ENCODE data around the gene MRPL12. TPM values are rescaled to one million over a fixed set of nuclear protein-coding genes. Genes with fewer than 3 reads are reported as not detected.

Gene MRPL12
- total RNA-seq, 1 donor from 2014 or later: 157 TPM

DNA sequence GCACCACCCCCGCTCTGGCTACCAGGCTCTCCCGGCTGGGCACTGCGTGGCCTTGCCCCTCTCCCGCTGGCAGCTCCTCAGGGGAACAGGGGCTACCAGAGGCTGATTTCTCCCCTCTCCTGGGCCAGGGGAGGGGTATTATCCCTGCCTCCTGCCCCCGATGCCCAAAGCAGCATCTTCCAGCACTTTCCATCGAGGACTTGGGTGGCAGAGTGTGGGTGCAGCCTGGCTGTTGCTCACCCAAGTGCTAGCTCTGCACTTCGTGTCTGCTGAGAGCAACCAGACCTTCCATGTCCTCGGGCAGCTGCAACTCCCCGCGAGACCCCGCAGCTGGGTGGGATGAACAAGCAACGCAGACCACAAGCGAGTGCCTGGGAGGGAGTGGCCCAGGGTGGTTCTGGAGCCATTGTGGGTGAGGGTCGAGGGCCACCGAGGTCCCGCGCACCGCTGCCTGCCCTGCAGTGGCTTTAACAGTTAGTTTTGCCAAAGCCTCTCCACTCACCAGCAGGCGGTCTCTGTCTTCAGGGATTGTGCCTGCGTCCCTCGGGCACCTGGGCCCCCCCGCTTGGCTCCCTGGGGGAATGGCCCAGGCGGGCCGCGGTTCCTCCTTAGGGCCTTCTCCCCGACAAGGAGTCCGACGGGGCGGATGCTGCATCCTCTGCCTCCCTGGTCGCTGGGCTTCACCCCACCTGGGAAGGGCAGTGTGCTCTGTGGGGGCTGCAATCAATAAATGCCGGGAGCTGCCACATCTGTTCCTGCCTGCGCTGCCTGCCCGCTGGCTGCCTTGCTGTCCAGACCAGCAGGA, 17.3 kb downstream of the MRPL12 start:
- Histone ChIP-seq H3K4me3 (no peak overlapping the region), H3K27ac (replicated peaks) (no peak overlapping the region), H3K27me3 (ENCODE audit: low read depth) (no peaks in the 10 kb centered on the region), H3K36me3 (no peaks in the 10 kb centered on the region), H3K9me3 (replicated peaks) (no peaks in the 10 kb centered on the region), H3K4me1 (peaks cover 22% of the 10 kb centered on the region)
- no peak for DNase-seq
- intact Hi-C loops (cut with micrococcal nuclease): no loop called here
- TF ChIP-seq, protein P1, sequence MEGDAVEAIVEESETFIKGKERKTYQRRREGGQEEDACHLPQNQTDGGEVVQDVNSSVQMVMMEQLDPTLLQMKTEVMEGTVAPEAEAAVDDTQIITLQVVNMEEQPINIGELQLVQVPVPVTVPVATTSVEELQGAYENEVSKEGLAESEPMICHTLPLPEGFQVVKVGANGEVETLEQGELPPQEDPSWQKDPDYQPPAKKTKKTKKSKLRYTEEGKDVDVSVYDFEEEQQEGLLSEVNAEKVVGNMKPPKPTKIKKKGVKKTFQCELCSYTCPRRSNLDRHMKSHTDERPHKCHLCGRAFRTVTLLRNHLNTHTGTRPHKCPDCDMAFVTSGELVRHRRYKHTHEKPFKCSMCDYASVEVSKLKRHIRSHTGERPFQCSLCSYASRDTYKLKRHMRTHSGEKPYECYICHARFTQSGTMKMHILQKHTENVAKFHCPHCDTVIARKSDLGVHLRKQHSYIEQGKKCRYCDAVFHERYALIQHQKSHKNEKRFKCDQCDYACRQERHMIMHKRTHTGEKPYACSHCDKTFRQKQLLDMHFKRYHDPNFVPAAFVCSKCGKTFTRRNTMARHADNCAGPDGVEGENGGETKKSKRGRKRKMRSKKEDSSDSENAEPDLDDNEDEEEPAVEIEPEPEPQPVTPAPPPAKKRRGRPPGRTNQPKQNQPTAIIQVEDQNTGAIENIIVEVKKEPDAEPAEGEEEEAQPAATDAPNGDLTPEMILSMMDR (IDR thresholded peaks at IDR 0.05; ENCODE audit: borderline replicate concordance): no peak

DNA sequence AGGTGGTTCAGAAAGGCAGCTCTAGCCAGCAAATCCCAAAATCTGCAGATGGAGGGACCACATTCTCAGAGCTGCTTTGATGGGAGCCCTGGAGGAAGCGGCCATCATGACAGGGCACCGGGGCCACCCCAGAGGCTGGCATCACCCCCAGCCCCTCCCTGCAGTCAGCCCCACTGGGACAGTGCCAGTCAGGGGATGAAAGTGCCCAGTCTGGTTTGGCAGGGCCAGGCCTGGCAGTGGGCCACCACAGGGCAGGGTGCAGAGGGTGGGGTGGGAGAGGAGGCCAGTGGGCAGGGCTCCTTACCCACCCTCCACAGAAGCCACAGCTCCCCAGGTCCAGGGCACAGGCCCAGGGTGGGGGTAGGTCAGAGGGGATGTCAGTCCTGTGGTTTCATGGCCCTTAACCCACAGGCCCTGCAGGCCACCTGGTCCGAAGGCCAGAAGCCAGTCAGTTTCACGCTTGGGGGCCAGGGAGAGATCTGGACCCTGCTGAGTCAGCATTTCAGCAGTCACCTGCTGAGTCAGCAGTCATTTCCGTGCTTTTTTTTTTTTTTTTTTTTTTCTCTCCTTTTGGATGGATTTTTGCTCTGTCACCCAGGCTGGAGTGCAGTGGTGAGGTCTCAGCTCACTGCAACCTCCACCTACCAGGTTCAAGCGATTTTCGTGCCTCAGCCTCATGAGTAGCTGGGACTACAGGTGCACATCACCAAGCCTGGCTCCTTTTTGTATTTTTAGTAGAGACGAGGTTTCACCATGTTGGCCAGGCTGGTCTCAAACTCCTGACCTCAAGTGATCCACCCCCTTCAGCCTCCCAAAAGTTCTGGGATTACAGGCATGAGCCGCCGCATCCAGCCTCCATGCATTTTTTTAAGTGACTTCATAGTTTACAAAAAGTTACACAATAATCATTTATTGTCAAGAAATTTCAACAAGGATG, 19.3 kb downstream of the MRPL12 start:
- no peak overlapping the region for H3K4me3 ChIP-seq
- TF ChIP-seq, protein P1 (IDR thresholded peaks at IDR 0.05; ENCODE audit: borderline replicate concordance): no peak
- H3K9me3 ChIP-seq (replicated peaks): no peaks in the 10 kb centered on the region
- H3K27me3 ChIP-seq (ENCODE audit: low read depth): no peaks in the 10 kb centered on the region
- no peaks in the 10 kb centered on the region for H3K36me3 ChIP-seq
- no peak for DNase-seq
- peaks cover 22% of the 10 kb centered on the region for H3K4me1 ChIP-seq
- intact Hi-C loops (cut with micrococcal nuclease): no loop called here
- no peak overlapping the region for H3K27ac ChIP-seq (replicated peaks)

DNA sequence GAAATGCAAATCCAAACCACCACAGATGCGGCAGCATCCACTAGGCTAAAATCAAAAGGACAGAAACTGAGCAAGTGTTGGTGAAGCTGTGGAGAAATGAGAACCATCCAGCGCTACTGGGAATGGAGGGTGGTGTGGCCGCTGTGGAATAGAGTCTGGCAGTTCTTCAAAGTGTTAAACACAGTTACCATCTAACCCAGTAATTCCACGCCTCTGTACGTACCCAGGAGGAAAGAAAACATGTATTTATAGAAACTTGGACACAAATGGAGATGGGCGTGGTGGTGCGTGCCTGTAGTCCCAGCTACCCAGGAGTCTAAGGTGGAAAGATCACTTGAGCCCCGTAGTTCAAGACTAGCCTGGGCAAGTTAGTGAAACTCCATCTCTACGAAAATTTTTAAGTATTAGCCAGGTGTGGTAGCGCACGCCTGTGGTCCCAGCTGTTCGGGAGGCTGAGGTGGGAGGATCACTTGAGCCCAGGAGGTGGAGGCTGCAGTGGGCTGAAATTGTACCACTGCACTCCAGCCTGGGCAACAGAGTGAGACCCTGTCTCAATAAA, 20.6 kb downstream of the MRPL12 start:
- TF ChIP-seq, protein P1 (IDR thresholded peaks at IDR 0.05; ENCODE audit: borderline replicate concordance): no peak
- H3K27me3 ChIP-seq (ENCODE audit: low read depth): peaks cover 2% of the 10 kb centered on the region
- peaks cover 22% of the 10 kb centered on the region for H3K4me1 ChIP-seq
- no peaks in the 10 kb centered on the region for H3K9me3 ChIP-seq (replicated peaks)
- H3K4me3 ChIP-seq: no peak overlapping the region
- peak overlapping the region; percentile 28 for H3K27ac ChIP-seq (replicated peaks)
- intact Hi-C loops (cut with micrococcal nuclease): no loop called here
- no peaks in the 10 kb centered on the region for H3K36me3 ChIP-seq
- no peak for DNase-seq

DNA sequence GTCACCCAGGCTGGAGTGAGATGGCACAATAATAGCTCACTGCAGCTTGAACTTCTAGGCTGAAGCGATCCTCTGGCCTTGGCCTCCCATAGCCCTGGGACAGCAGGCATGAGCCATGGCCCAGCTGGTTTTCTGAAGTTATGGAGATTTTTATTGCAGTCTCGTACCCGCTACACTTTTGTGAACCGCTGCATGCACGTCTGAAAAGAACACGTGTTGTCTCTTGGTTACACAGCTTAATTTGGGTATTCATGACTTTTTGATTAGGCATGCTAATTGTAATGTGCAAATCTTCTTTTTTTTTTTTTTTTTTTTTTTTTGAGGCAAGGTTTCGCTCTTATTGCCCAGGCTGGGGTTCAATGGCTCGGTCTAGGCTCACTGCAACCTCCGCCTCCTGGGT, 22.3 kb downstream of the MRPL12 start:
- Histone ChIP-seq H3K9me3 (replicated peaks) (no peaks in the 10 kb centered on the region), H3K4me3 (no peak overlapping the region), H3K4me1 (peaks cover 24% of the 10 kb centered on the region), H3K36me3 (no peaks in the 10 kb centered on the region), H3K27me3 (ENCODE audit: low read depth) (peaks cover 19% of the 10 kb centered on the region), H3K27ac (replicated peaks) (no peak overlapping the region)
- DNase-seq: no peak
- TF ChIP-seq, protein P1 (IDR thresholded peaks at IDR 0.05; ENCODE audit: borderline replicate concordance): no peak
- intact Hi-C loops (cut with micrococcal nuclease): no loop called here

DNA sequence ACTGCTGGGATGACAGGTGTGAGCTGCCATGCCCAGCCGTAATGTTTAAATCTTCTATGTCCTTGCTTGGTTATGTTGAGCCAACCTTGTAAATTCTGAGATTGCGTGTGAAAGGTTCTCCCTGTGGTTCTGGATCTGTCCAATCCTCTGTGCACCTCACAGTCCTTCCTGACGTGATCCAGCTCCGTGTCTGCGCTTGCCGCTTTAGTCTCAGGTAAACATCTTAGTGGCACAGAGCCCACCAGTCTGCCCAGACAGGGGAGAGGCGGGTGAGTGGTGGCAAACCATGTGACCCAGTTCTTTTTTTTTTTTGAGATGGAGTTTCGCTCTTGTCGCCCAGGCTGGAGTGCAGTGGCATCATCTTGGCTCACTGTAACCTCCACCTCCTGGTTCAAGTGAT, 22.8 kb downstream of the MRPL12 start:
- DNase-seq: no peak
- Histone ChIP-seq H3K9me3 (replicated peaks) (no peaks in the 10 kb centered on the region), H3K4me1 (peaks cover 27% of the 10 kb centered on the region), H3K27me3 (ENCODE audit: low read depth) (peaks cover 23% of the 10 kb centered on the region), H3K27ac (replicated peaks) (no peak overlapping the region), H3K36me3 (no peaks in the 10 kb centered on the region), H3K4me3 (no peak overlapping the region)
- intact Hi-C loops (cut with micrococcal nuclease): no loop called here
- TF ChIP-seq, protein P1 (IDR thresholded peaks at IDR 0.05; ENCODE audit: borderline replicate concordance): no peak
